GM19193 (cell line): ENCODE results near the gene C20orf144.

Experiments used
- POLR2A ChIP-seq: IDR thresholded peaks from 4 replicates; pipeline ENCODE4 v1.6.1; 2011; ENCODE audit not compliant: insufficient read depth, insufficient read length; ENCODE audit errors: extremely low read depth

The C20orf144 gene

GRCh38 chr20:33646191-33646590 is 15.9 kb upstream of the C20orf144 start:
- no peak for TF ChIP-seq POLR2A

- TF ChIP-seq POLR2A: no peak
Measured at GRCh38 chr20:33647603-33648395, 14.3 kb upstream of the C20orf144 start.

- no peak for TF ChIP-seq POLR2A
Measured at GRCh38 chr20:33648396-33649004, 13.6 kb upstream of the C20orf144 start.

GRCh38 chr20:33649201-33649681 is 12.9 kb upstream of the C20orf144 start:
- no peak for TF ChIP-seq POLR2A

- TF ChIP-seq POLR2A: no peak
Measured at GRCh38 chr20:33650111-33650752, 11.9 kb upstream of the C20orf144 start.

GRCh38 chr20:33650753-33651561 is 11.2 kb upstream of the C20orf144 start:
- no peak for TF ChIP-seq POLR2A

GRCh38 chr20:33651562-33652048 is 10.5 kb upstream of the C20orf144 start:
- TF ChIP-seq POLR2A: no peak

- TF ChIP-seq POLR2A: no peak
Measured at GRCh38 chr20:33653218-33653899, 8.8 kb upstream of the C20orf144 start.

GRCh38 chr20:33653900-33654596 is 8.1 kb upstream of the C20orf144 start:
- no peak for TF ChIP-seq POLR2A

- TF ChIP-seq POLR2A: no peak
Measured at GRCh38 chr20:33654680-33655161, 7.4 kb upstream of the C20orf144 start.

- TF ChIP-seq POLR2A: no peak
Measured at GRCh38 chr20:33655164-33655563, 7.0 kb upstream of the C20orf144 start.

GRCh38 chr20:33656010-33656782 is 5.9 kb upstream of the C20orf144 start:
- no peak for TF ChIP-seq POLR2A
